HG03521 (cell line): ENCODE measurements around the gene EBPL.
"Not testable (repeated sequence)": the region's sequence is repeated elsewhere in the genome, so short reads cannot be mapped to it uniquely, and the experiment has no call there.

Experiments used
- ATAC-seq: cut with Tn5 transposase; IDR thresholded peaks from one replicate; pipeline ENCODE4 v1.9.1; 2021; ENCODE audit warnings: mild to moderate bottlenecking, moderate library complexity; ENCODE audit not compliant: unreplicated experiment

EBPL gene

DNA sequence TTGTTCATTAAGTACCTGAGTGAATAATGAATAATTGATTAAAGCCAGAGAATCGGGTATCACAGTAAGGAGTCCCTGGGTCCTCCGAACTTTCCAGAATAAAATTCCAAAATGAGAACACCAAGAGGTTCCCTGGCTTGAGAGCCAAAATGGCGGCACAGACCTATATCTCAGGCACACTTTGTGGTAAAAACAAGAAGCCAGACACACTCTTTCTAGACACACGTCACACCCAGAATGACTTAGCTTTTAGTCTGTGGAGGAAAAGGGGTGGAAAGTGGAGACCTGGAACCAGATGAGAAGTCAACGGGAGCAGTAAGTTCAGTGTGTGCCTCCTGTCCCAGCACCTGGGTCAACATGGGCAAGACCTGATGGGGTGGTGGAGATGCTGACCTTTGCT is 54.6 kb downstream of the EBPL start:
- ATAC-seq, result no peak

DNA sequence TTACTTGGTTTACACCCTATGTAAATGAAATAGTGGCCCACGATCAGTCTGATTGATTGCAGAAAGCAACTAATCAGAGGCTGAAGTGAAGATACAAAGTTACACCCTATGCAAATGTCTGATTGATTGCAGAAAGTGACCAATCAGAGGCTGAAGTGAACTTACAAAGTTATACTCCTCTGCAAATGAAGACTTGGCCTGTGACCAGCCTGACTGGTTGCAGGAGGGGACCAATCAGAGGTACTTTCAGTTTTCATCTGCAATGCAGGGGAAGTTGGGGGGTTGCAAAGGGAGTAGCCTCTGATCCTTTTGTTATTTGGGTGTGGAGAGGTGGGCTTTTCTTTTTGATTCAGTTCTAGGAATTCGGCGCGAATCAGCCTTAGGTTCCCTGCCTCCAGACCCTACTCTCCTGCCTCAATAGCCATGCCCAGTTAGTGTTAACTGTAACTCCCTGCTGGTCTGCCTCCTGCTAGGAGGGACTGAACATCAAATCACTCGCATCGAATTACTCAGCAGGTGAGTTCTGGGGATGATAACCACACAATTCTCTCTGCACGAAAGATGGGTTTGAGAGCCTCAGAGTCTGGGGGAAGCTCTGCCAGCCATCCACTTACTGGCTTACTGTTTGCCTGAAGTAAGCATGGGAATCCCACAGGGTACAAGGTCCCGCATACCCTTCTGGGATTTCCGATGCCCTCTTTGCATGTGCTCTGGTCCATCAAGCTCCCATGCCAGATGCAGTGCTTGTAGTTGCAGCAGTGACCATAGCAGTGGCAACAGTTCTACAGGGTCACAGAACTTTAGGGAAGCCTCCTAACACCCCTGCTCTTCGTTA is 55.5 kb downstream of the EBPL start:
- ATAC-seq, result peak; percentile 66

DNA sequence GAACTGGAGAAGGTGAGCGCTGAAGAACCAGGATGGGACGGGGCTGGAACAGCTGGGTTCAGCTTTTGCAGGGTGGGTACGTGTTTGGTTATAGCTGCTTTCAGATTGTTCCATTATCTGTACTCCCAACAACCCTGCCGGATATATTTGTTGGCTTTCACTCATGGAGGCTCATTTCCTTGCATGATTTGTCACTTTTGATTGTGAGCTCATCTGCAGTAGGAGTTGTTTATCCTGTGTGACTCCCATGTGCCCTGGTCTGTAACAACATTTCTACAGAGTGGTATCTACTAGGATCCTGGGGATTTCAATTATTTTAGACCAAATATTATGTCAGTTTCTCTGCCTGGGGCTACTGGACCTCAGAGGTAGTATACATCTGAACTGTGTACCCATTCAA is 57.6 kb downstream of the EBPL start:
- ATAC-seq, result no peak

GRCh38 chr13:49632156-49632555 is 59.1 kb downstream of the EBPL start:
- ATAC-seq, result no peak

DNA sequence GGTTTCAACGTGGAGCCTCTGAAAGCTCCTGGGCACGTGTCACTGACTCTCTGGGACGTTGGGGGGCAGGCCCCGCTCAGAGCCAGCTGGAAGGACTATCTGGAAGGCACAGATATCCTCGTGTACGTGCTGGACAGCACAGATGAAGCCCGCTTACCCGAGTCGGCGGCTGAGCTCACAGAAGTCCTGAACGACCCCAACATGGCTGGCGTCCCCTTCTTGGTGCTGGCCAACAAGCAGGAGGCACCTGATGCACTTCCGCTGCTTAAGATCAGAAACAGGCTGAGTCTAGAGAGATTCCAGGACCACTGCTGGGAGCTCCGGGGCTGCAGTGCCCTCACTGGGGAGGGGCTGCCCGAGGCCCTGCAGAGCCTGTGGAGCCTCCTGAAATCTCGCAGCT is 60.7 kb downstream of the EBPL start:
- no peak for ATAC-seq

DNA sequence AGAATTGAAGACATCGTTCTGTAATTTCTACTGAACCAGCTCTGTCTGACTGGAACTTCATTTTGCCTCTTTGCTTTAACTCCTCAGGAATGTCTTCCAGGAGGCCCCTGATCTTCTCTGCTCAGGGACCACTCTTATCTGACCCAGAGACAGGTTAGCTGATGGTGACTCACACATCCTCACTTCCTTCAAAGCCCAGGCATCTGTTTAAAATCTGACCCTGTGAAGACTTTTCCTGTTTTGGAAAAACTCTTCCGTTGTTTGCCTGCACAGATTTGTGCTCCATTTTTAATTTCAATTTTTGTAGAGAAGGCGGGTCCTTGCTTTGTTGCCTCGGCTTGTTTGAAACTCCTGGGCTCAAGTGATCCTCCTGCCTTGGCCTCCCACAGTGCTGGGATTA is 61.3 kb downstream of the EBPL start:
- ATAC-seq, result no peak

DNA sequence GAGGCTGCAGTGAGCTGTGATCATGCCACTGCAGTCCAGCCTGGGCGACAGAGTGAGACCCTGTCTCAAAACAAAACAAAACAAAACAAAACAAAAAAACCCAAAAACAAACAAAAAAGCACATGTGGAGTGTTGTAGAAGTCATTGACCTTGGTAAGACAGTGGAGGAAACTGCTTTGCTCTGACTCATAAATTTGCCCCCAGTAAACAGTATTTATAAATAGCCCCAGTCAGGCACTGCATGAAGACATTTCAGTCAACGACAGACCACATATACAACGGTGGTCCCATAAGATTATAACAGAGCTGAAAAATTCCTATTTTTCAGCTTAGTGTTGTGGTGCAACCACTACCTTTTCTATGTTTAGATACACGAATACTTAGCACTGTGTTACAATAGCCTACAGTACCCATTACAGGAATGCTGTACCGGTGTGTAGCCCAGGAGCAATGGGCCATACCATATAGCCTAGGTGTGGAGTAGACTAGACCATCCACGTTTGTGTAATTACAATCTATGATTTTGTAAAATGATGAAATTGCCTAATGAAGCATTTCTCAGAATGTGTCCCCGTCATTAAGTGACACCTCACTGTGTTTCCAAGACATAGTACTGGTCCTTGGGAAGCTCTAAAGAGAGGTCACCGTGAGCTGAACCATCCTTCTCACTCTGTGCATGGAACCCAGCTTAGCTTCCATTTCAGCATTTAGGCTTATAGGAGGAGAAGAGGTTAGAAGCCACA is 61.9 kb downstream of the EBPL start:
- no peak for ATAC-seq

- peak; percentile 85 for ATAC-seq
Observed at GRCh38 chr13:49627831-49628652, 63.2 kb downstream of the EBPL start, which contains the start of gene ARL11. TSS of gene ARL11 (plus strand) at chr13:49628507. CDS start at chr13:49630448, 1,941 bp downstream.

DNA sequence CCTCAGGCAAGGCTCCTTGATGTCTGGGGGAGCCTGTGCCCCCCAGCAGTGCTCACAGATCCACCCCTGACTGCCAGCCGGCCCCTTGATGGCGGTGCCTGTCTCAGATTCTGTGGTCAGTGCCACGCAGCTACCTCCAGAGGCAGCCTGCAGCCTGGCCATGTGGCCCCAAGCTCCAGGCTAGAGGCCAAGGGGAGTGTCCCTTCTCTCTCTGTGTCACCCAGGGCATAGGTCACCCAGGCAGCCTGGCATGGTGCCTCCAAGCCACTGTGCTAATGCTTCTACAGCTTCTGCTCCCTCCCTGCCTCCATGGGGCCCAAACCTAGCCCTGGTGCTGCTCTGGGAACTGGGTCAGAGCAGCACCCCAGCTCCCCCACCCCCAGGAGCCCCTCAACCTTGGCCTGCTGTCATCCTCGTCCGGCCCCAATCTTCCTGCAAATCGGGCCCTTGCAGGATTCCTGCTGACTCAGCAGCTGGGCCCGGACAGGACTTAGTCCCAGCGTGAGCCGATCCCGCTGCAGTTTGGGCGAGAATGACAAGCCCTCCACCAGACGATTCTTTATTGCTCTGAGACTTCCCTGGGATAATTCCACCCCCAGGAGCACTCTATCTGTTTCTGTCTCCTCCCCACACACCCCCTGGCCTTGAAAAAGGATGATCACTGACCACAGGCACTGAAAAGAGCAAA is 65.8 kb downstream of the EBPL start:
- no peak for ATAC-seq

- ATAC-seq, result no peak
Observed at GRCh38 chr13:49624229-49624628, 67.1 kb downstream of the EBPL start.

DNA sequence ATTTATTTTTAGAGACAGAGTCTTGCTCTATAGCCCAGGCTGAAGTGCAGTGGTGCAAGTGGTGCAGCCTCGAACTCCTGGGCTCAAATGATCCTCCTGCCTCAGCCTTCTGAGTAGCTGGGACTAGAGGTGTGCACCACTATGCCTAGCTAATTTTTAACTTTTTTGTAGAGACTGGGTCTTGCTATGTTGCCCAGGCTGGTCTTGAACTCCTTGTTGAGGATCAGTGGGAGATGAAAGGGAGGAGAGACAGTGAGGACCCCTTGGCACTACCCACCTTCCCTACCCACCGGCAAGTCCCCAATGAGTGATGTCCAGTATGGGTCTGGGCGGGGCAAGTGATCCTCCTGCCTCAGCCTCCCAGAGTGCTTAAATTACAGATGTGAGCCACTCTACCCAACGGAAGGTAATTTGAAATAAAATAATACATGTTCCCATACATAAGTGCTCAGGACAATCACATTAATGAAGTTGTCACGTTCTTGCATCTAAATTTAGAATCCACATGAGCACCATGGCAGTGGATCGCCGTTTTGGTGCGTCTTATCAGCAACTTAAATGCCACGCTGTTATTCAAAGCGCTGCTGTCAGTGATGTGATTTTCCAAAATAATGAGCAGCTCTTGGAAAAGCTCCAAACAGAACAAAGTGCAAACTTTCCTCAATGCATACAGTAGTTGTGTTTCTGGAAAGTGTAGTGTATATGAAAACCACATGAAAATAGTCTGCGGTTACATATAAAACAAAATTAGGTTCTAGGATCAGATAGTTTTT is 68.9 kb downstream of the EBPL start:
- no peak for ATAC-seq

DNA sequence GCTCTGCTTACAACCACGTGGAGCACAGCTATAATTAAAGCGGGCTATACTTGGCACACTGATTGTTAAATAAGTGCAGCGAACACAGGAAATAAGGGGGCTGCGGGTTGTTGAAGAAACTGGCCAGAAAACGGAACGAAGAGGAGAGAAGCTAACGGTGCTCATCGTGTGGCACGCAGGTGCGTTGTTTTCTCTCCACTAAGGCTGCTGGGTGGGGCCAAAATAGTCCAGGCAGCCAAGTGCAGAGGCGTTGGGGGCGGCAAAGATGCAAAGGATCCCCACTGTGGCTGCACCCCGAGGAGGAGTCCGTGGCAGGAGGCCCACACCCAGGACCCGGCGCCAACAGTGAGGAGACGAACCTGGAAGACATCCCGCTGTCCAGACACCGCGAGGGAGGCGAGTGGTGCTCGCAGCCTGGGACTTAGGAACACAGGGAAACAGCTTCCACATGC is 71.1 kb downstream of the EBPL start:
- ATAC-seq, result peak; percentile 81

DNA sequence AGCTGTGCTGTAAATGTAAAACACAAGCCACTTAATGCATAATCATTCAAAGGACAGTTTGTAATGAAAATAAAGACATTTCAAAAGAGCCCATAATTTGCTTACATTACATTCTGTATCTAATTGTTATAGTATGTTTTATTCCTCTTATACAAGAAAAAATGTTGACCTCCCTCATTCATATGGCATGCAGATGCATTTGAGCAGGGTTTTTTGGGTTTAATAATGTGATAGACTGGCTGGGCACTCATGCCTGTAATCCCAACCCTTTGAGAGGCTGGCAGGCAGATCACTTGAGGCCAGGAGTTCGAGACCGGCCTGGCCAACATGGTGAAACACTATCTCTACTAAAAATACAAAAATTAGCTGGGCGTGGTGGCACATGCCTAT is 74.6 kb downstream of the EBPL start:
- ATAC-seq, result no peak

DNA sequence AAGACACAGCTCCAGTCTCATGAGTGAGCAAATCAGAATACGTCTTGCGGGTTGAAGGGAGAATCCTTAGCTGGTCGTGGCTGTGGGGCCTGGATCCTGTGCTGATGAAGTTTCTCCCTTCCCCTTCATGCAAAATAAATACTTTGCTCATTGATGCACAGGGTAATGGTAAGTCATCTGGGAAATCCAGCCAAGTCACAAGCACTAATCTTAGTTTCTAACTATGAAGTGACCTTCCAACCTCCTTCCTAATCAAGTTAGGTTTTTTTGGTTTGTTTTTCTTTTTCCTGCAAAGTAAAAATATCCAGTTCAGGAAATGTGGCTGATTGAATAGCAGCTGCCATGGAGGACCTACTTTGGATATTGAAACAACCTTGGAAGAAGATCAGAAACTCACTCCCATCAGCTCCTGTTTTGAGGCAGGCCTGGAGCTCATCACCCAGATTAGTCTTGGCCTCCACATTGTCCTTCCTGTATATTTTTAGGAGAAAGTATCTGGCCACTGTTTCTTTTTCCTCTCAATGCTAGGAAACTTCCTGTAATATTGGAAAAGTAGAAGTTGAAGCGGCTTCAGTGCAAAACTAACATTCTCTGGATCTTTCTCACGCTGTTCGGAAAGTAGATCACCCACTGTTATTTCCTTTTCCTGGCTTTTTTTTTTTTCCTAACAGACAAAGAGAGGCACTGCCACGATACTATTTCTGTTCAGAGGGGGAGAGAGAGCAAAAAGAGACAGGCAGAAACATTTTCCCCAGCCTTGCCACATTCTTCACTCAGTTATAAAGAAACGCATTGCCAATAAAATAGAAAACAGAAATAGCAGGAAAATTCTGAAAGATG is 75.2 kb downstream of the EBPL start:
- ATAC-seq, result no peak

GRCh38 chr13:49612042-49612441 is 79.2 kb downstream of the EBPL start:
- ATAC-seq, result not testable (repeated sequence)
